Retina (tissue), 1 donor: ENCODE results near the gene SESN1.

Experiments
- DNase-seq: peaks from one replicate; pipeline ENCODE4 v3.0.0-alpha.2; 2016

SESN1 gene

DNA sequence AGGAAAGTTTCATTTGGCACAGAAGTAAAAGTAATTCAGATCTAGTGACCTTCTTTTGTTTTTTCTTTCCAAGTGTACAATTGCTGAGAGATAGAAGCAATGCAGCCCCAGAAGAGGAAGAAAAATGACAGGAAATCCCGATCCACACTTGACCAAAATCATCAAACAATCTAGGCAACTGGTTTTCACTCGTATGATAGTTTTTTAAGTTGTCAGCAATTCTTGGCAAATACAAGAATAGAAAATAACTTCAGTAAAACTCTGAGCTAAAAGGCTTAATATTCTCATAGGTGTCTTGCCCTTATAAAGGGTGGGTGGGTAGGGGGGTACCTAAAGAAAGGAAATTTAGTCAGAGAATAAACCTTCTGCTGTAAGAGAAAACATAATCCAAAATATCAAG lies 36.0 kb downstream of the SESN1 start:
- DNase-seq = no peak

DNA sequence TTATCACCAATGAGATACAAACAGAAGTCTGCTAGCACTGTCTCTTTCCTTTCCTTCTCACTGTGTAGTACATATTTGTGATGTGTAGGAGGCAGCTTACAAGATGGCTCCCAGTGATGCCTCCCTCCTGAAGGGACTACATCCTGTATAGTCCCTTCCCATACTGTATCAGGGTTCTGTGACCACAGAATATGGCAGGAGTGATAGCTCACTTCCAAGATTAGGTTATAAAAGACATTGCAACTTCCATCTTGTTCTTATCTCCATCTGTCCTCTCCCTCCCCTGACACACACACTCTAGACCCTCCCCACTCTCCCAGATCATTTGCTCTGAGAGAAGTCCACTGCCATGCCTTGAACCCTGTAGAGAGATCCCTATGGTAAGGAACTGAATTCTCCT lies 38.0 kb downstream of the SESN1 start:
- no peak for DNase-seq

DNA sequence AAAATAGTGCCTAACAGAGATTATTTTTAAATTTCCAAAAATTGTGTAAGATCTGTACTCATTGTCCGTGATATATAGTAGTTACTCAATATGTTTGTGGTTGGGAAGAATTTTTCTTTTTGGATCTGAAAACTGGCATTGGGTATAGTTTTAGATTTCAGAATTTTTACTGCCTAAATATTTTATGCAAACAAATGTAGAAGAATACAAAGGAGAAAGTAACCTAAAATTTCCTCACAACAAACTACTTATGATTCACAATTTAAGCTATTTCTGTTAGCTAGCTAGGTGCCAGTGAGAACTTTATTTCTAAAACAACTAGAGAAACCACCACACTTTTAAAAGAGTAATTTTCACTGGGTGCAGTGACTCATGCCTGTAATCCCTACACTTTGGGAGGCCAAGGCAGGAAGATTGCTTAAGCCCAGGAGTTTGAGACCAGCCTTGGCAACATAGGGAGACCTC lies 38.8 kb downstream of the SESN1 start:
- DNase-seq = no peak

DNA sequence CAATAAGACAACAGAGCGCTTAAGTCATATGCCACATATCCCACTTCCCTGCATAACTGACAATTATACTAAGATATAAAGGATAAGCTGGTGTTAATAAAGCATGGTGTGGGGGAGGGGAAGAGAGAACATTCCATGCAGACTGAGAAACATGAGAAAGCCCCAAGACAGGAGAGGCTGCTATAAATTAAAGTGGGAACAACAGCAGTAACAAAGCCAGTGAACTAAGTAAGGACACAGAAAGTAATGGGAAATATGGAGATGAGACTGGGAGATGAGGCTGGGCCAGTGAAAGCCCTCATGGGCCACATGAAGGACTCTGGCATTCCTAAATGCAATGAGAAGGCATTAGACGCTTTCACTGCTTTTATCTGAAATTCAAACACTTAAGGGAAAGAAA lies 41.3 kb downstream of the SESN1 start:
- DNase-seq = no peak

DNA sequence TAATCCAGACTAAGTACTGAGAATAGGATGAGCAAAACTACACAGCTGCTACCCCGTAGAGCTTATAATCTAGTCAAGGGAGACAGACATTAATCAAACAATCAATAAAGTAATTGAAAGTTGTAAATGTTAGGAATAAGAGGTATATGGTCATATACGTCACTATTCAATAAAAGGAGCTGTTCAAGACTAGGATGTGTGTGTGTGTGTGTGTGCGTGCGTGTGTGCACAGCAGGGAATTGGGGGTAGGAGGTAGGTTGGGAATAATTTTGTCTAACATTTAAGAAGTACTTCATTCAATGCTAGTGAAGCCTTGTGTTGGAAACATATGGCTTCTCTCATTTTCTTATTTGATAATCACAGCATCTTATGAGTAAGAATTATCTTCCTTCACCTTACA lies 41.8 kb downstream of the SESN1 start:
- no peak for DNase-seq

DNA sequence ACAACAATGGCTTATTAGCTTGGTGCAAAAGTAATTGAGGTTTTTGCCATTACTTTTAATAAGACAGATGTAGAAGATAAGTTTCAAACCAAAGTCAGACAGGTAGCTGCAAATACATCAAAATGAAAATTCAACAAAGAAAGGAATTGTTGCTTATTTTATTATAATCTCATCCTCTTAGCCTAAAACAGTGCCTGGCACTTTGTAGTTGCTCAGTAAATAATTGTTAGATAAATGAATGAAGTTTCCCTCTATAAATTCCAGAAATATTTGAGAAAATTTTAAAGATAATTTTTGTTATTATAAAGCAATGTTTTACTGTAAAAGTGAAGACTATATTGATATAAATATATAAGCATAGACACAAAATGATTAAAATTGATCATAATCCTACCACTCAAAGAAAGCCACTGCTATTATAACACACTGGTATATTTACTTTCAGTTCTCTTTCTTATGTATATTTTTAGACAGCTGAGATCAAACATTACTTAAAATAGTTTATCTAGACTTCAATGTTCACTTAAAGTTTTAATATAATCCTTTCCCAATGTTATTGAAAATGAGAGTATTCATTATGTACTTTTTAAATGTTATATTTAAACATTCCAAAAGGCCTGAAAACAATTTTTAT lies 42.5 kb downstream of the SESN1 start:
- DNase-seq = no peak

DNA sequence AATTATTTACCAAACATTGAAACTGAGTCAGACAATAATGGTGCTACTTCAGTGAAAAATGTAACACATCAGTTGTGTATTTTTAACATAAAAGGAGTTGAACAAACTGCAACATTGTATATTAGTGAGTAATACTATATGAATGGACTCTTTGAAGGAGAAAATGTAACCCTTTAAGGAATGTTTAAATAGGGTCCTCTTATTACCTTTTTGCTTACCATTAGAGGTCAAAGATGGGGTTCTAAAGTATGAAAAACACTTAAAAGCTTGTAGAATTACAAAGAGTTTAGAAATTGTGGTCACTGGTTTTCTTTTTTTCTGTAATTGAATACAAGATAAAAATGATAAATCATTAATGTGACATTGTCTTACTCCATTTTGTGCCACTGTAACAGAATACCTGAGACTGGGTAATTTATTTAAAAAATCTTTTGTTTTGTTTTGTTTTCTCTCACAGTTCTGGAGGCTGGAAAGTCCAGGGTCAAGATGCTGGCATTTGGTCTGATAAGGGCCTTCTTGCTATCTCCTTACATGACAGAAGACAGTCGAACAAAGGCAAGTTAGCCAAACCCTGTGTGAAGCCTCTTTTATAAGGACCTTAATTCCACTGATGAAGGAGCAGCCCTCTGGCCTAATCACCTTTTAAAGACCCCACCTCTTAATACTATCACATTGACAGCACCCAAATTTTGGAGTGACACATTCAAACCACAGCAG lies 43.2 kb downstream of the SESN1 start:
- DNase-seq = no peak

DNA sequence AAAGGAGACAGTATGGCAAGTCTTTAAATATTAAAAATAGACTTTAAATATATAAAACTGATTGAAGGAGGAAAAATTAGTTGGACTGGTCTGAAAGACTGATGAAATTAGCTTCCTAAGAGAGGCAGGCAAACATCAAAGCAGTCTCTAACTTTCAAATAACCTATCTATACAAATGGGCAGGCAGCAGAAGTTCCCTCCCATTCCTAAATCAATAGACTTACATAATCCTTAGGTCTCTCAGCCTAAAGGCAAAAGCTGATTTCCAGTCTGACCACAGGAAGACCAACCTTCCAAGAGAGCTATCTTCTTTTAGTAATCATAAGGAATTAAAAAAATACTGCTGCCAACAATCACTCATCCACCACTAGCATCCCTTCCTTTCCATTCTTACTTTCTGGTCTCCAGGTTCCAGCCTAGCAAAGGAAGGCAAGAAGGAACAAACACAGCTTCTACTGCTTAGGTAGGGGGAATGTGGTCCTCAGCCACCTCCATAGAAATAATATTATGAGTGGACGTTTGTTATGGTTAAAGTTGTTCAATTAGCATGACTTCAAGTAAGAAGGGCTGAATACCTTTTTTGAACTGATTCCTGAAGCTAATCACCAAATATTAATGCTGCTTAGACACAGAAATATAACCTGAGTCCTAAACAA lies 44.1 kb downstream of the SESN1 start:
- DNase-seq = no peak

DNA sequence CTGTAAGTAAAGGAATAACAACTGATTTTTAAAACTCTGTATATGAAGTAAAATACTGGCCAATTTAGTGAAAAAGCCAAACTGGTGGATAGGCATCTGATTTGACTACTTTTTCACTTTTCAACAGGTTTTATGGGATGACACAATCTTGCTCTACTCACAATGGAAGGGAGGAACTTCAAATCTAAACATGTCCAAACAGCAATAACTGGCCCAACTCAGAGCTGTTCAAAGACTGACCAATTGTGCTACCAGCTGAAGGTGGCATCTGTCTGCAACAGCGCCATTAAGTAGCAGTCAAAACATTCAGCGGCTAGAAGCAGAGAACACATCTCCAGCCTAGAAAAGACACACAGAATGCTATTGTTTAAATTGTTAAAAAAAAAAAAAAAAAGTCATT lies 44.6 kb downstream of the SESN1 start:
- DNase-seq = no peak

DNA sequence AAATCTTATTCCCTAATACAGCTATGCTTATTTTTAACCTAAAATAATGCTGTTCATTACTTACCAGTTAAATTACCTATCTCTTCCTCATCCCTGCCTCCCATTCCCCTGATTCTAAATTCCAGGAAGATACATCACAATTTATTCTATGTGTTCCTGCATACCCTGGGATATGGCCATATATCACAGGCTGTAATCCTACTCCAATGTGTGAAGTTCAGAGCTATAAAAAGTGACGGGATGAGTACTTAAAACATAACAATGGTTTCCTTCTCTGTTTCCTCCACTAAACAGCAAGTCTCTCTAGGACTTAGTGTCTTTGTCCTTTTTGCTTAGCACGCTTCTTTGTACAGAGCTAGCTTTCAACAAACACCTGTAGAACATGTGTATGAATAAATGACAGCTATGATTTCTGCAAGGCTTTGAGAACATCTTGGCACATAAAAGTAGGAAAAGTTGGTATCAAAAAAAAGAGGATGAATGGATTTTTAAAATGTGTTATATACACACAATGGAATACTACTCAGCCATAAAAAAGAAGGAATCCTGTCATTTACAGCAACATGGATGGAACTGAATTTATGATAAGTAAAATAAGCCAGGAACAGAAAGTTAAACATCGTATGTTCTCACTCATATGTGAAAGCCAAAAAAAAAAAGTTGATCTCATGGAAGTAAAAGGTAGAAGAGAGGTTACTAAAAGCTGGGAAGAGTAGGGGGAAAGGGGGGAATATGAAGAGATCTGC lies 45.8 kb downstream of the SESN1 start:
- no peak for DNase-seq

DNA sequence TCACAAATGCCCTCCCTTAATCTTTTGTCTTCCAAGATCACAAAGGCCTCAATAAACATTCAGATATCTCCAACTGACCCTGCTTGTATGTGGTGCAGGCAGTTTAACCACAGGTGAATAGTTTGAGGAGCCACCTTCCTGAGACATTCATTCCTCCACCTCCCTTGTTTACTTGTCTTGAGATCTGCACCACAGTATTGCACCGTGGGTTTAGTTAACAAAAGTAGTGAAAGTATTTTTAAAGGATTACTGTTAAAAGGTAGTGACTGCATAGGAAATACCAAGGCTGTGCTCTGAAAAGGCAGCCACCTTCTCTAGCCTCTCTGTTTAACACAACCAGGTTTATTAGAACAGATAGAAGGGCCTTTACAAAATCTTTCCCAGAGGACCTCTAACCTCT lies 46.5 kb downstream of the SESN1 start:
- no peak for DNase-seq

DNA sequence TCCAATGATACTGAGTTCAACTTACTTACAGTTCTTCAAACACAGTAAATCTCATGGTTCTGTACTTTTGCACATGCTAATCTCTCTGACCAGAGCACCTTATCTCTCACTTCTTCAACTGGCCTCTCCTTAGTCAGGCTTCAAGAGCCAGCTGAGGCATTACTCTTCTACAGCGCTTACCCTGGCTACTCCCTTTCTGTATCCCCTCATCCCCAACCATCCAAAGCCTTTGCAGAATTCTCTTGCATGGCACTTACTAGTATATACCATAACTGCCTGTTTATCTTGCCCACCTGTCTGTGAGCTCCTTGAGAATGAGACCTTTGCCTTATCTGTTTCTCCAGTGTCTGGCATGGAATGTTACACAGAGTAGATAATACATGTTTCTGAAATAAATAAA lies 49.2 kb downstream of the SESN1 start:
- no peak for DNase-seq

DNA sequence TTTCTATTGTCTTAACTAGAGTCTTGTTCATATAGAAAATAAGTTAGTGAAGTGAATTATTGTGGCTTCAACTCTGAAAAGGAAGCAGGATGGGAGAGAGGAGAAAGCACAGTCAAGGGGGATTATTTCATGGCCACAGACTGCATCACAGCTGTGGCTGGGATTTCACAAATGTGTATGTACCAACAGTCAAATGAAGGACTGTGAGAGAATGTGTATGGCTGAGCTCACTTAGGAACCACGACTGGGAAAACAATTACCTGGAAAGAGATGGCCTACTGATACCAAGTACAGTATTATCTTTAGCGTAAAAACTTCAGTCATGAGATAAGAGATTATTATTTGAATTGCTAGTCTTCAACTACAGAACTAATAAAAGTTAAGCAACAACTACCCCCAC lies 54.9 kb downstream of the SESN1 start:
- DNase-seq = no peak

DNA sequence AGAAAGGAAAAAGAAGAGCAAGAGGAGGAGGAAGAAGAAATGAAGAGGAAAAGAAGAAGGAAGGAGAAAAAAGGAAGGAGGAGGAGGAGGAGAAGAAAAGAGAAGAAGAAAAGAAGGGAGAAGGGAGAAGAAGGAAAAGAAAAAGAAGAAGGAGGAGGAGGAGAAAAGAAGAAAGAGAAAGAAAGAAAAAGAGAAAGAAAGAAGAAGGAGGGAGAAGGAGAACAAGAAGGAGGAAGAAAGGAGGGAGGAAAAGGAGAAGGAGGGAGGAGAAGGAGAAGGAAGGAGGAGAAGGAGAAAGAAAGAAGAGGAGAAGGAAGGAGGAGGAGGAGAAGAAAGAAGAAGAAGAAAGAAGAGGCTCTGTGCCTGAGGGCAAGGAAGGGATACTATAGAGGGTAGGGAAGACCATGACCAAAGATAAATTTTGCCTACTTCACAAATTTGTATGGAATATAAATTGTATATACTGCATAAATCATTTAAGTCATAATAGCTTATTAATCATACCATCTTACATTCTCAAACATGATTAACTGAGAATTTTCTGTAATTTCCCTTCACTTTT lies 55.7 kb downstream of the SESN1 start:
- DNase-seq = no peak

DNA sequence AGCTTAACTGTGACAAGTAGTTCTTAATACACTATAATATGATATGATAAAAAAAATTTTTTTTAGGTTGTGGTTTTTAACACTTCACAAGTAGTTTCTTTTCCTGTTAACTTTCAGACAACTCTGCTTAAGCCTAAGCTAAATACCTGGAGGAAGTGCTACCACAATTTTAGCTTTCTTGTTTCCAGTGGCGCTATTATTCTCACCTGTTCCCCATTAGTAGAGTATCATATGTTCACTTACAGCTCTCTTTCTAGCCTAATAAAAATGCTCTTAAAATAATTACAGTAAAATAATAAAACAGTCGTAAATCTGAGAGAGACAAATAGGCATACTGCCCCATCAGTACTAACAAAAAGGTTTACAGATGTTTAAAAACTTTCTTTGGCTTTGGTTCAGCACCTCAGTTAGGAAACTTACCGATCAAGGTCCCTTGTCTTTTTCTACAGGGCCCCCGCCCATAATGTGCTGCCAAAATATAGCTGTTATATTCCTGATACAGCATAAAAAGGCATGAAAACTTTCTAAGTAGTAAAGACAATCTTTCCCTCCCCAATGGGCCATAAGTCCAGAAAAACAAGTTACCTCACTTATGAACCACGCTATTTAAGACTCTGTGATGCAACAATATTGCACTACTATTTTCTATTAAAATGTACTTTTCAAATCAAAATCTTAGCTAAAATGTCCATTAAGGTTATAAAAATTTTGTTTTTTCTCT lies 57.9 kb downstream of the SESN1 start:
- no peak for DNase-seq

DNA sequence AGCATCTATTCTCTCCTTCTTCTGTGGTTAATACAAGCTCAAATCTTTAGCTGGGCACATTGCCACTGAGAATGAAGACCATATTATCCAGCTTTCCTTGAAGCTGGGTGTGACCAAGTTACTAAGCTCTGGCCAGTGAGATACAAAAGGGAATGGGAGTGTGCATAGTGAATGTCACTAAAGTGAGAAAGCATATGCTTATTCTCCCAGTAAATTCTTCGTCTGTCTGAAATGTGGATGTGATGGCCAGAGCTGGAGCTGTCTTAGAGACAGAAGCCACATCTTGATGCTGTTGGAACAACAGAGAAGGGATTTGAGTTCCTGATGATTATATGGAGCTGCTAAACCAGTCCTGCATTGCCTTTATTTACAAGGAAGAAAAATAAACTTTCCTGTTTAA lies 60.1 kb downstream of the SESN1 start:
- DNase-seq = no peak

DNA sequence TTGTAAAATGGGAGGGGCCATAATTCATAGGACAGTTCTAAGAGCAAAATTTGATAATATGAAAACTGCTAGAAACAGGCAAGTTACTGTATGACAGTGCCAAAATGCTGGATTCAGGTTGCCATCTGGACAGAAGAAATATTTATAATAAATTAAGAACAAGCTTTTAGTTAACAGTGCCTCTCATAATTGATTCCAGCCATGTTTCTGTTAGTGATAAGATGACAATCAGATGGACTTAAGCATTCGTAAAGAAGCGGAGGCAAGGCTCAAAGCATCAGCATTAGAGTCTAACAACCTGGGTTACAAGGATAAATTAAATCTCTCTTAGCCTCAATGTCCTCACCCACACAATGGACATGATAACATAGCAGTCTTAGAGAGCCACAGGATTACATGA lies 61.0 kb downstream of the SESN1 start:
- DNase-seq = no peak

DNA sequence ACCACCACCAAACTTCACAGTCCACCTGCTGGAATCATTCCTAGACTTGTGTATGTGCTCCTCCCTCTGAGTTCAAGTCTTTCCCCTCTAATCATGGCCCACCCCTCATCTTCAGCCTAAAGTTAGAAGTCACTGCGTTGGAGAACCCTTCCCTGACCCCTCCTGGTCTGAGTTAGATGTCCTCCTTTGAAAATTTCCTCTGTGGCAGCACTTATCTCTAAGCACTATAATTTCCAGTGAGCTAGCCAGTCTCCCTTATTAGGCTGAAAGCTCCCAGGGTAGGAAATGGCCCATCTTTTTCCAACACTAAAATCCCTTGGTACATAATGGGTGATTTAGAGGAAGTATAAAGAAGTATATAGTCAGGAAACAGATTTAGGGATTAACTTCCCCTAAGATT lies 63.2 kb downstream of the SESN1 start:
- no peak for DNase-seq

DNA sequence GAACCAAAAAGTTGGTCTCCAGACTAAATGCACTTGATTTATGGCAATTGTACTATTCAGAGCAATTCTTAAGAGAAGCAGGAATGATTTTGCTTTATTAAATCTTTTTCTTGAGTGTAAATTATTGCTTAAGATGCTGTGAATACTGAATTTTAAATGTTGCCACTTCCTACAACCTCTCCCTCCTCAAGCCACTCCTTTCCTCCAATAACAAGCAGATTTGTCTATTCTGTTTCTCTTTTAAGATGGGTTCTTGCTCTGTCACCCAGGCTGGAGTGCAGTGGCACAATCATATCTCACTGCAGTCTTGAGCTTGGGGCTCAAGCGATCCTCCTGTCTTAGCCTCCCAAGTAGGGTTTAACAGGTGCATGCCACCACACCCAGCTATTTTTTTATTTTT lies 65.3 kb downstream of the SESN1 start:
- no peak for DNase-seq

DNA sequence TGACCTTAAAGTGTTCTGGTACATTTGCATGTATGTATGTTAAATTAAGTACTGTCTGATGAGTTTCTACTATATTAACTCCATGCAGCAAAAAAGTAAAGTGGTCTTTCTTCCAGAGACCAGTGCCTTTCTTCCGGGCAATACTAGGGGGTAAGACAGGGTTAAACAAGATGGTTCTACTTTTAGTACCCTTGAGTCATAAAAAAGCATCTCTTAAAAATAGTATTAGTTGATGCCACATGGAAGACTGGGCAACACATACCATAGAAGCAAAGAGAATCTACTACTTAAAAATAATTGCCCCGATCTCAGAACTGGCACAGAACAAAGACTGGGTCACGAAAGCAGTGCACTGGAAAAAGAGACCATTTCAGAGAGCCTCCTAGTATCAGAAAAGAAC lies 66.2 kb downstream of the SESN1 start:
- no peak for DNase-seq

DNA sequence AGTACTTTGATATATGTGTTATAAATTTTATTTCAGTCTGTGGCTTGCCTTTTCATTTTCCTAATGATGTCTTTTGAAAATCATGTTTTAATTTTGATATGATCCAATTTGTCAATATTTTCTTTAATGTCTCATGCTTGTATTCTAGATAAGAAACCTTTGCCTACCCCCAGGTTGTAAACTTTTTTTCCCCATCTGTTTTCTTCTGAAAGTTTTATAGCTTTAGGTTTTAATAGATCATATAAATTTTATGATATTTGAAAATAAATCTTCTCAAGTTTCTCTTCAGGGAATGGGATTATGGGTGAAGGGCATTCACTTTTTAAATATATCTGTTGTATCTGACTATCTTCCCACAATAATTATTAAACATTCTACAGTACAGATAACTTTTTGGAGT lies 66.7 kb downstream of the SESN1 start:
- no peak for DNase-seq

DNA sequence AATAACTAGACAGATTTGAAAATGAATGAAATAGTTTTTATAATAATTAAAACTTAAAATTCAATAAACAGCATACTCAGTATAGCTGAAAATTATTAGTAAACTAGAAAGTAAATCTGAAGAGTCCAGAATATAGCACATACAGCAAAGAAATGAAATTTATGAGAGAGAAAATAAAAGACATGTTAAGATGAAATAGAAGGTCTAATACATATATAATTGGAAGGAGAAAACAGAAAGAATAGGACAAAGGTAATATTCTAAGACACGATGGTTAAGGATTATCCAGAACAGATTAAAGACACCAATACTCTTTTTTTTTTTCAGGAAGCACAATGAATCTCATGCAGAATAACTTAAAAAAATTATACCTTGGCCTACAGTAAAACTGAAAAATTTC lies 69.0 kb downstream of the SESN1 start:
- no peak for DNase-seq

DNA sequence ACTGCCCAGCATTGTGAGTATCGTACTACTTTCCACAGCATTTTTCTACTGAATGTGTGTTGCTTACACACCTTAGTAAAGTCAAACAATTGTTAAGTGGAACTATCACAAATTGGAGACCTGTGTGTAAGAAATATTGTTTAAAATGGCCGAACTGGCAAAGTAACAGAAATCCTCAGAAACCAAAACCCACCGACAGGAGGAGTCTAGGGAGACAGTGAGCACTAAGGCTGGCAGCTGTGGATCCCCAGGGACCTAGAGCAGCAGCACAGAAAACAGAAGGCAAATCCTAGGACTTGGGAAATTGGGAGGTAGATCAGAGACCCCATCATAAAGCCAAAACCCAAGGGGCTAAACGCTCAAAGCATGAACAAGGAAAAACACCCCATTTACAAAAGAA lies 69.9 kb downstream of the SESN1 start:
- DNase-seq = no peak
